IMR-90 (cell line): ENCODE results near the gene MS4A2. TPM values are rescaled to one million over a fixed set of nuclear protein-coding genes. Genes with fewer than 3 reads are reported as not detected.

Source experiments
- ATAC-seq: fragments of 200-7000 bp; cut with Tn5 transposase; 2 replicates; pipeline ENCODE4 v1.9.1; 2020; ENCODE audit warnings: low read depth, mild to moderate bottlenecking, moderate library complexity
- BruUV-seq: library from RNA; stranded (reverse); fragments of 400-500 nt; replicated peaks from 2 replicates; lab custom pipeline; 2021; lab: Mats Ljungman, UMichigan
- CTCF ChIA-PET: fragments of 300-600 bp; formaldehyde crosslinking; extraction: SDS; loops from one replicate; lab custom pipeline; 2021; ENCODE audit warnings: antibody characterized with exemption; lab: Yijun Ruan, JAX
- POLR2A ChIA-PET: fragments of 300-600 bp; sonication (Branson Sonifier 250); formaldehyde crosslinking; loops from one replicate; lab custom pipeline; 2022; ENCODE audit warnings: antibody characterized with exemption; ENCODE audit not compliant: unreplicated experiment; lab: Charles Lee
- DNase-seq: peaks from one replicate; pipeline ENCODE4 v3.0.0; 2013
- H2AFZ ChIP-seq: replicated peaks from 2 replicates; pipeline ENCODE3; 2013; ENCODE audit warnings: low read length, mild to moderate bottlenecking; ENCODE audit not compliant: poor library complexity
- H2AK5ac ChIP-seq: 2 replicates; pipeline ENCODE4 v1.6.1; 2013; ENCODE audit warnings: low read depth, low read length, inconsistent platforms
- H2AK9ac ChIP-seq: replicated peaks from 2 replicates; pipeline ENCODE3; 2013; ENCODE audit warnings: mild to moderate bottlenecking, low read depth, low read length, moderate library complexity; ENCODE audit not compliant: poor library complexity
- H2BK120ac ChIP-seq: 2 replicates; pipeline ENCODE4 v1.6.1; 2013; ENCODE audit warnings: low read depth, low read length, inconsistent platforms
- H2BK15ac ChIP-seq: 3 replicates; pipeline ENCODE4 v1.6.1; 2013; ENCODE audit warnings: low read depth, low read length, inconsistent platforms
- H2BK20ac ChIP-seq: 2 replicates; pipeline ENCODE4 v1.6.1; 2013; ENCODE audit warnings: low read depth, mild to moderate bottlenecking, inconsistent platforms, low read length, moderate library complexity
- H2BK5ac ChIP-seq: 2 replicates; pipeline ENCODE4 v1.6.1; 2013; ENCODE audit warnings: mild to moderate bottlenecking, low read depth, low read length, inconsistent platforms; ENCODE audit not compliant: poor library complexity, severe bottlenecking
- H3K14ac ChIP-seq: replicated peaks from 2 replicates; pipeline ENCODE4 v1.6.1; 2013; ENCODE audit warnings: low read depth, low read length, inconsistent platforms
- H3K18ac ChIP-seq: 2 replicates; pipeline ENCODE4 v1.6.1; 2013; ENCODE audit warnings: low read depth, low read length, control low read depth
- H3K23ac ChIP-seq: 2 replicates; pipeline ENCODE4 v1.6.1; 2013; ENCODE audit warnings: low read depth, low read length, inconsistent platforms
- H3K27ac ChIP-seq: 2 replicates; pipeline ENCODE4 v1.5.1; 2013; ENCODE audit warnings: mild to moderate bottlenecking, control low read depth, low read length; ENCODE audit not compliant: insufficient read depth
- H3K27me3 ChIP-seq: 2 replicates; pipeline ENCODE4 v1.6.1; 2013; ENCODE audit warnings: low read length; ENCODE audit not compliant: control insufficient read depth, insufficient read depth
- H3K36me3 ChIP-seq: 2 replicates; pipeline ENCODE4 v1.6.1; 2013; ENCODE audit warnings: low read length, mixed read lengths; ENCODE audit not compliant: control insufficient read depth, insufficient read depth
- H3K4ac ChIP-seq: 2 replicates; pipeline ENCODE4 v1.6.1; 2013; ENCODE audit warnings: low read depth, low read length, inconsistent platforms
- H3K4me1 ChIP-seq: 2 replicates; pipeline ENCODE4 v1.6.1; 2013; ENCODE audit warnings: low read length, mixed read lengths; ENCODE audit not compliant: control insufficient read depth, insufficient read depth
- H3K4me2 ChIP-seq: 2 replicates; pipeline ENCODE4 v1.6.1; 2013; ENCODE audit warnings: low read depth, mild to moderate bottlenecking, control low read depth, low read length, moderate library complexity
- H3K4me3 ChIP-seq: 2 replicates; pipeline ENCODE4 v1.5.1; 2013; ENCODE audit warnings: low read depth, mild to moderate bottlenecking, control low read depth, low read length, moderate library complexity; ENCODE audit not compliant: insufficient read depth
- H3K56ac ChIP-seq: 2 replicates; pipeline ENCODE4 v1.6.1; 2013; ENCODE audit warnings: low read length, inconsistent platforms; ENCODE audit not compliant: insufficient read depth; ENCODE audit errors: extremely low read depth
- H3K79me1 ChIP-seq, 2 experiments: 2 replicates each; pipeline ENCODE4 v1.6.1; 2013; ENCODE audit warnings: low read length in 2 of 2, inconsistent platforms in 1 of 2, low read depth in 1 of 2
- H3K9ac ChIP-seq: 2 replicates; pipeline ENCODE4 v1.6.1; 2013; ENCODE audit warnings: low read depth, low read length, control low read depth
- H3K9me1 ChIP-seq: 2 replicates; pipeline ENCODE4 v1.6.1; 2013; ENCODE audit warnings: low read length, inconsistent platforms; ENCODE audit not compliant: insufficient read depth
- H3K9me3 ChIP-seq: 2 replicates; pipeline ENCODE4 v1.6.1; 2013; ENCODE audit warnings: low read length; ENCODE audit not compliant: control insufficient read depth, insufficient read depth
- H4K20me1 ChIP-seq: 2 replicates; pipeline ENCODE4 v1.6.1; 2013; ENCODE audit warnings: low read length, inconsistent platforms; ENCODE audit not compliant: insufficient read depth
- H4K5ac ChIP-seq: 2 replicates; pipeline ENCODE4 v1.6.1; 2013; ENCODE audit warnings: mild to moderate bottlenecking, low read depth, low read length, control low read depth
- H4K8ac ChIP-seq, 2 experiments: 2 replicates each; pipeline ENCODE4 v1.6.1; 2013; ENCODE audit warnings: low read depth in 2 of 2, low read length in 2 of 2, control low read depth in 1 of 2, inconsistent platforms in 1 of 2
- H4K91ac ChIP-seq: 2 replicates; pipeline ENCODE4 v1.6.1; 2013; ENCODE audit warnings: low read depth, low read length, inconsistent platforms; ENCODE audit not compliant: insufficient read depth
- BHLHE40 ChIP-seq: fragments of 150-350 bp; IDR thresholded peaks from 2 replicates; pipeline ENCODE4 v1.6.1; 2016; ENCODE audit warnings: mild to moderate bottlenecking, low read depth, low read length
- CEBPB ChIP-seq: IDR thresholded peaks from 2 replicates; pipeline ENCODE4 v1.6.1; 2012; ENCODE audit warnings: low read depth, low read length, improper control_type of control experiment
- CHD1 ChIP-seq: IDR thresholded peaks from 2 replicates; pipeline ENCODE4 v1.6.1; 2012; ENCODE audit warnings: low read depth, low read length, improper control_type of control experiment
- CTCF ChIP-seq: conservative IDR thresholded peaks from 2 replicates; pipeline ENCODE4 v1.5.1; 2012; ENCODE audit warnings: mild to moderate bottlenecking, low read depth, low read length, improper control_type of control experiment
- ELK1 ChIP-seq: fragments of 150-350 bp; IDR thresholded peaks from 2 replicates; pipeline ENCODE4 v1.6.1; 2016; ENCODE audit warnings: low read depth, mild to moderate bottlenecking, low read length, moderate library complexity, borderline replicate concordance
- MAFK ChIP-seq: IDR thresholded peaks from 2 replicates; pipeline ENCODE4 v1.6.1; 2012; ENCODE audit warnings: low read depth, low read length, improper control_type of control experiment
- MAZ ChIP-seq: IDR thresholded peaks from 2 replicates; pipeline ENCODE4 v1.6.1; 2012; ENCODE audit warnings: low read depth, mild to moderate bottlenecking, low read length, improper control_type of control experiment, moderate library complexity, borderline replicate concordance
- MXI1 ChIP-seq: IDR thresholded peaks from 2 replicates; pipeline ENCODE4 v1.6.1; 2012; ENCODE audit warnings: low read depth, mild to moderate bottlenecking, low read length, moderate library complexity, borderline replicate concordance
- NFE2L2 ChIP-seq: fragments of 150-350 bp; IDR thresholded peaks from 2 replicates; pipeline ENCODE4 v1.6.1; 2016; ENCODE audit warnings: low read depth, mild to moderate bottlenecking, low read length
- POLR2A ChIP-seq: IDR thresholded peaks from 2 replicates; pipeline ENCODE4 v1.6.1; 2012; ENCODE audit warnings: mild to moderate bottlenecking, low read depth, low read length
- RAD21 ChIP-seq: IDR thresholded peaks from 2 replicates; pipeline ENCODE4 v1.6.1; 2012; ENCODE audit warnings: low read length, improper control_type of control experiment
- RFX5 ChIP-seq: IDR thresholded peaks from 2 replicates; pipeline ENCODE4 v1.8.0; 2012; ENCODE audit warnings: low read depth, mild to moderate bottlenecking, low read length, moderate library complexity
- SMC3 ChIP-seq: fragments of 150-350 bp; IDR thresholded peaks from 2 replicates; pipeline ENCODE4 v1.6.1; 2016; ENCODE audit warnings: low read depth, mild to moderate bottlenecking, antibody characterized with exemption, low read length, moderate library complexity
- USF2 ChIP-seq: fragments of 150-350 bp; IDR thresholded peaks from 2 replicates; pipeline ENCODE4 v1.6.1; 2017; ENCODE audit warnings: mild to moderate bottlenecking, antibody characterized with exemption, low read length, low read depth
- WGBS, 2 experiments: methylation state at CpG; one replicate each; pipeline versions ENCODE4 v1.1.5 to v1.1.7; 2013; ENCODE audit warnings: missing lambda C conversion rate in 2 of 2; ENCODE audit not compliant: insufficient read length in 1 of 2; ENCODE audit errors: extremely low coverage in 2 of 2; 5-methylcytosine and 5-hydroxymethylcytosine counted together
- dilution Hi-C: fragments of 300-500 bp; cut with HindIII; formaldehyde crosslinking; loops from one replicate; pipeline ENCODE4 v1.14.3; 2018; ENCODE audit warnings: low sequenced_read_pairs; ENCODE audit not compliant: unreplicated experiment
- in situ Hi-C: fragments of 300-500 bp; cut with MboI; formaldehyde crosslinking; loops from 3 replicates; pipeline ENCODE4 v1.14.3; 2019; ENCODE audit warnings: low sequenced_read_pairs, inconsistent platforms, mixed read lengths
- intact Hi-C: fragments of 100-400 bp; cut with micrococcal nuclease; formaldehyde crosslinking; loops from 2 replicates; pipeline ENCODE4 v1.10.0; 2022
- polyA plus RNA-seq, 3 experiments: library from polyadenylated mRNA; depleted of rRNA; stranded (reverse); fragments of >200 nt; gene quantifications; 2 replicates each; pipeline ENCODE4 v1.2.3, GENCODE V29; 2012; ENCODE audit warnings: low replicate concordance in 1 of 3
- total RNA-seq: library from RNA; depleted of rRNA; stranded (reverse); fragments of >200 nt; gene quantifications from 2 replicates; pipeline ENCODE4 v1.2.3, GENCODE V29; 2012

Gene MS4A2
- total and polyA plus RNA-seq, 2 of the 4 experiments (the other 2 are of a cell fraction) = not detected

GRCh38 chr11:60059521-60060240 is 28.8 kb upstream of the MS4A2 start:
- Histone ChIP-seq H3K36me3 (no peaks in the 10 kb centered on the region), H3K4me3 (no peak overlapping the region), H3K14ac (no peak overlapping the region), H3K4ac (no peak overlapping the region), H4K5ac (no peak overlapping the region), H3K23ac (no peak overlapping the region), H4K91ac (no peak overlapping the region), H3K27ac (no peak overlapping the region), H2BK20ac (no peak overlapping the region), H3K9me3 (peaks cover 4% of the 10 kb centered on the region), H3K18ac (no peak overlapping the region), H2AK9ac (no peak overlapping the region), H3K9me1 (no peaks in the 10 kb centered on the region), H3K27me3 (no peaks in the 10 kb centered on the region), H2BK15ac (no peak overlapping the region), H2BK5ac (no peak overlapping the region), H4K20me1 (no peaks in the 10 kb centered on the region), H3K9ac (no peak overlapping the region), H2AK5ac (no peak overlapping the region), H3K4me1 (no peaks in the 10 kb centered on the region), H2AFZ (no peak overlapping the region), H4K8ac (no peak overlapping the region), H3K4me2 (no peak overlapping the region), H3K56ac (no peak overlapping the region), H2BK120ac (no peak overlapping the region), H3K79me1 (no peaks in the 10 kb centered on the region)
- dilution Hi-C loops = no loop called here
- BruUV-seq = no TSS peak
- DNase-seq (no peak), ATAC-seq (no peak)
- POLR2A ChIA-PET = no interaction called here
- intact Hi-C loops = no loop called here
- in situ Hi-C loops = no loop called here
- TF ChIP-seq BHLHE40 = no peak
- no peak for TF ChIP-seq CHD1
- no peak for TF ChIP-seq MAFK
- TF ChIP-seq USF2 = no peak
- TF ChIP-seq RAD21 = no peak
- TF ChIP-seq MXI1 = no peak
- TF ChIP-seq SMC3 = no peak
- TF ChIP-seq NFE2L2 = no peak
- no peak for TF ChIP-seq MAZ
- TF ChIP-seq ELK1 = no peak
- no peak for TF ChIP-seq RFX5
- TF ChIP-seq CEBPB = no peak
- no peak for TF ChIP-seq CTCF
- TF ChIP-seq POLR2A = no peak
- WGBS, 2 experiments = no CpG with 5 or more reads among the region's 4 CpGs
- CTCF ChIA-PET = no interaction called here
